Uterus (tissue), 4 donors: Measurements from ENCODE around the gene UNC45B. TPM values are rescaled to one million over a fixed set of nuclear protein-coding genes. Genes with fewer than 3 reads are reported as not detected.
"Not testable (repeated sequence)": the region's sequence is repeated elsewhere in the genome, so short reads cannot be mapped to it uniquely, and the experiment has no call there.

Experiments used
- DNase-seq, 2 donors: peaks; one replicate each; pipeline ENCODE4 v3.0.0-alpha.2; 2019 to 2020
- H3K27ac ChIP-seq, 2 donors: fragments of 200-600 bp; sonication (generic); 1 replicate in 1 of 2; 2 replicates in 1 of 2; pipeline ENCODE4 v1.5.1; 2016 to 2018
- H3K27me3 ChIP-seq, 2 donors: fragments of 200-600 bp; sonication (generic); one replicate each; pipeline ENCODE4 v1.5.1; 2018 to 2019; ENCODE audit warnings: control low read depth in 1 of 2
- H3K36me3 ChIP-seq, 2 donors: fragments of 200-600 bp; sonication (generic); one replicate each; pipeline ENCODE4 v1.5.1; 2019; ENCODE audit warnings: control low read depth in 1 of 2
- H3K4me1 ChIP-seq, 2 donors: fragments of 200-600 bp; sonication (generic); one replicate each; pipeline ENCODE4 v1.5.1; 2018 to 2019; ENCODE audit warnings: control low read depth in 1 of 2
- H3K4me3 ChIP-seq, 2 donors: fragments of 200-600 bp; sonication (generic); 1 replicate in 1 of 2; 2 replicates in 1 of 2; pipeline ENCODE4 v1.5.1; 2018 to 2019; ENCODE audit warnings: mild to moderate bottlenecking in 1 of 2
- H3K9me3 ChIP-seq, 2 donors: fragments of 200-600 bp; sonication (generic); one replicate each; pipeline ENCODE4 v1.5.1; 2019; ENCODE audit warnings: control low read depth in 1 of 2
- POLR2A ChIP-seq, 2 donors: fragments of 450-650 bp; IDR thresholded peaks; one replicate each; pipeline ENCODE4 v1.6.1; 2016; ENCODE audit warnings: antibody characterized with exemption in 2 of 2, mild to moderate bottlenecking in 1 of 2, moderate library complexity in 1 of 2
- intact Hi-C: fragments of 100-400 bp; cut with DNase I; formaldehyde crosslinking; loops from one replicate; pipeline ENCODE4 v1.15.1; 2023; ENCODE audit warnings: low total_unique reads
- total RNA-seq, 4 donors: library from RNA; depleted of rRNA in 3 of 4; stranded (reverse); fragments of >200 nt in 3 of 4; gene quantifications; one replicate each; pipeline versions ENCODE4 v1.1.0 to v1.2.4, GENCODE V29; 2014 to 2023
- TF ChIP-seq, protein P1 (sequence below), 4 experiments: fragments of 200-600 bp in 2 of 4; fragments of 450-650 bp in 2 of 4; sonication (generic) in 2 of 4; IDR thresholded peaks; one replicate each; pipeline ENCODE4 v1.5.1; 2016 to 2019; ENCODE audit warnings: antibody characterized with exemption in 4 of 4, mild to moderate bottlenecking in 2 of 4, moderate library complexity in 1 of 4
- donor health status: DM: yes; HTN: yes; CAD: no.

UNC45B gene
- total RNA-seq, 4 donors from 2014 or later: 0.21 to 0.55 TPM; not detected in 2

DNA sequence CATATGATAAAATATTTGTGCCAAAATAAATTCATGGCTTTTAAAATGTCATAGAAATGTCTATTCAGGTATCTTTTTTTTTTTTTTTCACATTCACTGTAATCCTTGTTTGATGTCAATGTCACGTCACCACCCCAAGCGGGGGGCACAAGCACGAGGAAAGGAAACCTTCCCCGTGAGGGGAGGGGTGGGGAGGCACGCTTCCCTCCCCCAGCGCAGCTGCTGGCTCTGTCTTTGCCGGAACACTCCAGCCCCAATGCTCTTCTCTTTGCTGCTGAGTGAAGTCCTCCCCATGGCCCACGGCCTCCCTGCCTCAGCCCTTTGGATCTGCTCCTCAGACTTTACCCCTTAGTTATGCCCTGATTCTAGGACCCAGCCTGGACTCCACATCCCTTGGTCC, 45.1 kb downstream of the UNC45B start:
- TF ChIP-seq, protein P1, sequence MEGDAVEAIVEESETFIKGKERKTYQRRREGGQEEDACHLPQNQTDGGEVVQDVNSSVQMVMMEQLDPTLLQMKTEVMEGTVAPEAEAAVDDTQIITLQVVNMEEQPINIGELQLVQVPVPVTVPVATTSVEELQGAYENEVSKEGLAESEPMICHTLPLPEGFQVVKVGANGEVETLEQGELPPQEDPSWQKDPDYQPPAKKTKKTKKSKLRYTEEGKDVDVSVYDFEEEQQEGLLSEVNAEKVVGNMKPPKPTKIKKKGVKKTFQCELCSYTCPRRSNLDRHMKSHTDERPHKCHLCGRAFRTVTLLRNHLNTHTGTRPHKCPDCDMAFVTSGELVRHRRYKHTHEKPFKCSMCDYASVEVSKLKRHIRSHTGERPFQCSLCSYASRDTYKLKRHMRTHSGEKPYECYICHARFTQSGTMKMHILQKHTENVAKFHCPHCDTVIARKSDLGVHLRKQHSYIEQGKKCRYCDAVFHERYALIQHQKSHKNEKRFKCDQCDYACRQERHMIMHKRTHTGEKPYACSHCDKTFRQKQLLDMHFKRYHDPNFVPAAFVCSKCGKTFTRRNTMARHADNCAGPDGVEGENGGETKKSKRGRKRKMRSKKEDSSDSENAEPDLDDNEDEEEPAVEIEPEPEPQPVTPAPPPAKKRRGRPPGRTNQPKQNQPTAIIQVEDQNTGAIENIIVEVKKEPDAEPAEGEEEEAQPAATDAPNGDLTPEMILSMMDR (IDR thresholded peaks at IDR 0.05): no peak
- TF ChIP-seq POLR2A (IDR thresholded peaks at IDR 0.05): no peak
- Histone ChIP-seq H3K27me3 (no peaks in the 10 kb centered on the region), H3K4me1 (no peaks in the 10 kb centered on the region), H3K9me3 (no peaks in the 10 kb centered on the region), H3K36me3 (no peaks in the 10 kb centered on the region), H3K4me3 (no peak overlapping the region), H3K27ac (no peak overlapping the region)
- no peak for DNase-seq
- intact Hi-C loops: no loop called here

DNA sequence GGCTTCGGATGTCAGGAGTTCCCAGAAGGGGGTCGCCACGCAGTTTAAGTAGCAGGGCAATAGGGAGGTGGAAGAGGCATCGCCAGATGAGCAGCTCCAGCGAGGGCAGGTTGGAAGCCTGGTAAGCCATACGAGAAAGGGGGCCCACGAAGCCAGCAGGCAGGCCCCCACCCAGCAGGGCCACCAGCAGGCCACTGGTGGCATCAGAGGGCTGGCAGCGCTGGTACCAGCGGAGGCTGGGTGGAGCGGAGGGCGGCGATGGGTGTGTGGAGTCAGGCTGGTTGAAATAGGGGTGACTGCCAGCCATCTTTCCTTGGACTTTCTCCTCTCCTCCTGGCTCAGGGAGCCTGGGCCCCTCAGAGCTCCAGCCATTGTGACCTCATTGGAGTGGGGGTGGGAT, 46.4 kb downstream of the UNC45B start, which contains the start of gene SLC35G3:
SLC35G3 (minus strand) TSS at position 393 of the 400 bp plus-strand sequence; CDS start at position 307, 86 bp downstream.
- H3K27me3 ChIP-seq, DNase-seq, H3K9me3 ChIP-seq, H3K4me1 ChIP-seq, H3K36me3 ChIP-seq, intact Hi-C loops, H3K27ac ChIP-seq, H3K4me3 ChIP-seq: not testable (repeated sequence)

DNA sequence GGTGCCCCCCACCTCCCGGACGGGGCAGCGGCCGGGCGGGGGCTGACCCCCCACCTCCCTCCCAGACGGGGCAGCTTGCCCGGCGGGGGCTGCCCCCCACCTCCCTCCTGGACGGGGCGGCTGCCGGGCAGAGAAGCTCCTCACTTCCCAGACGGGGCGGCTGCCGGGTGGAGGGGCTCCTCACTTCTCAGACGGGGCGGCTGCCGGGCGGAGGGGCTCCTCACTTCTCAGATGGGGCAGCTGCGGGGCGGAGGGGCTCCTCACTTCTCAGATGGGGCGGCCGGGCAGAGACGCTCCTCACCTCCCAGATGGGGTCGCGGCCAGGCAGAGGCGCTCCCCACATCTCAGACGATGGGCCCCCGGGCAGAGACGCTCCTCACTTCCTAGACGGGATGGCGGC, 47.4 kb downstream of the UNC45B start:
- H3K36me3 ChIP-seq, DNase-seq, intact Hi-C loops, H3K27ac ChIP-seq, H3K9me3 ChIP-seq, H3K4me3 ChIP-seq, H3K4me1 ChIP-seq, H3K27me3 ChIP-seq: not testable (repeated sequence)

DNA sequence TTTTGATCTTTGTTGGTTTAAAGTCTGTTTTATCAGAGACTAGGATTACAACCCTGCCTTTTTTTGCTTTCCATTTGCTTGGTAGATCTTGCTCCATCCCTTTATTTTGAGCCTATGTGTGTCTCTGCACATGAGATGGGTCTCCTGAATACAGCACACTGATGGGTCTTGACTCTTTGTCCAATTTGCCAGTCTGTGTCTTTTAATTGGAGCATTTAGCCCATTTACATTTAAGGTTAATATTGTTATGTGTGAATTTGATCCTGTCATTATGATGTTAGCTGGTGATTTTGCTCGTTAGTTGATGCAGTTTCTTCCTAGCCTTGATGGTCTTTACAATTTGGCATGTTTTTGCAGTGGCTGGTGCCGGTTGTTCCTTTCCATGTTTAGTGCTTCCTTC, 55.0 kb downstream of the UNC45B start:
- DNase-seq, intact Hi-C loops, H3K4me3 ChIP-seq: not testable (repeated sequence)

DNA sequence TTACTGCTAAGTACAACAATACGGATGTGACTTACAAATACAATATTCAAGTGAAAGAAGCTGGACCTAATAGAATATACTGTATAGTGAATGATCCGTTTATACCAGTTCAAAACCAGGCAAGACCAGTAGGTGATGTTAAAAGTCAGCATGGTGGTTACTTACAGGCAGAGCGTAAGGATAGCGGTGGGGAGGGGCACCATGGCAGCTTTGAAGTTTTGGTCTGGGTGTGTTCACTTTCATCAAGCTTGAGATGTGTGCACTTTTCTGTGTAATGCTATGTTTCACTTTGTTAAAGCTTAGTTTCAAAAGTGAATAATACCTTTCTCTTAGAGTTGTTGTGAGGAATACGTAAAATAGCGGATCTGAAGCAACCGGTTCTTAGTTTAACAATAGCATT, 63.1 kb downstream of the UNC45B start:
- no peaks in the 10 kb centered on the region for H3K9me3 ChIP-seq
- no peak for TF ChIP-seq POLR2A (IDR thresholded peaks at IDR 0.05)
- TF ChIP-seq, protein P1 (IDR thresholded peaks at IDR 0.05): no peak
- intact Hi-C loops: no loop called here
- DNase-seq: no peak
- H3K36me3 ChIP-seq: no peaks in the 10 kb centered on the region
- H3K27ac ChIP-seq: no peak overlapping the region
- H3K27me3 ChIP-seq: no peaks in the 10 kb centered on the region
- H3K4me3 ChIP-seq: no peak overlapping the region
- H3K4me1 ChIP-seq: no peaks in the 10 kb centered on the region

More for the DNA sequence above, 55.0 kb downstream of the UNC45B start:
- H3K27ac ChIP-seq, H3K36me3 ChIP-seq, H3K9me3 ChIP-seq, H3K4me1 ChIP-seq, H3K27me3 ChIP-seq: not testable (repeated sequence)

DNA sequence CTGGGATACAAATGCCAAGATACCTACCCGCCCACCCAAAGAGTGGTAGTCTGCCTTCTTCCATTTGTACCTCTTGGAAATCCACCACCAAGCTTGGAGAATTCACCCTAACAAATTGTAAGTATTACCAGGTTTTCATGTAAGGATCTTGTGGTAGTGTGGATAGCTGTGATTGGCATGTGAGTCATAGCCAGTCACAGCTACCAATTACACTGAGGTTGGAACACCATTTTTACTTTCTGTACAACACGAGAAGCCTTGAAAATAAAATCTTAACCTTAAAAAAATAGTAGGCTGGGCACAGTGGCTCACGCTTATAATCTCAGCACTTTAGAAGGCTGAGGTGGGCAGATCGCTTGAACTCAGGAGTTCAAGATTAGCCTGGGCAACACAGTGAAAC, 65.1 kb downstream of the UNC45B start:
- intact Hi-C loops: no loop called here
- Histone ChIP-seq H3K27me3 (no peaks in the 10 kb centered on the region), H3K27ac (no peak overlapping the region), H3K4me1 (no peaks in the 10 kb centered on the region), H3K4me3 (no peak overlapping the region), H3K9me3 (no peaks in the 10 kb centered on the region), H3K36me3 (no peaks in the 10 kb centered on the region)
- TF ChIP-seq POLR2A (IDR thresholded peaks at IDR 0.05): no peak
- TF ChIP-seq, protein P1 (IDR thresholded peaks at IDR 0.05): no peak
- no peak for DNase-seq

DNA sequence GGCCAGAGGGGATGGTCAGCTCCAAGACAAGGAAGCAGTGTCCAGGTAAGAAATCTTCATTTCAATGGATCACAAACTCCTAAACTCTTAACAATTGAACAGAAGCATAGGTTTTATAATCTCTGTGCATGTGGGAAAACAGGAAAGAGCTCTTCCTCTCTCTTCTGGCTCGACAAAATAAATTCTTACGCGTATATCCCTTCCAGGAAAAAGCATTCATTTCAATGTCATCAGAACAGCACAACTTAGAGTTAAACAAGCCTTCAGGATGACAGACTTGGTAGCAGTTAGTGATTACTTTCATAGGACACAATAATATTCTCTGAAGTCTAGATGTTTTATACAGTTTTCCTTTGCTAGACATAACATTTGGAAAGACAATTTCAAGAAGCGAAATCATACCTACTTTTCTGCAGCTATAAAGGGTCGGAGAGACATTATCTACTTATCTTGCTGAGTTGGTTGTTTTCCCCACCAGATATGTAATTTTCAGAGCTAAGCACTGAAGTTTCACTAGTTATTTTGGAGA, 65.9 kb downstream of the UNC45B start:
- no peak overlapping the region for H3K4me3 ChIP-seq
- no peaks in the 10 kb centered on the region for H3K27me3 ChIP-seq
- no peaks in the 10 kb centered on the region for H3K36me3 ChIP-seq
- intact Hi-C loops: no loop called here
- H3K27ac ChIP-seq: peak overlapping the region in 1 of 2 donors; percentile 17
- no peaks in the 10 kb centered on the region for H3K4me1 ChIP-seq
- no peaks in the 10 kb centered on the region for H3K9me3 ChIP-seq
- TF ChIP-seq POLR2A (IDR thresholded peaks at IDR 0.05): no peak
- TF ChIP-seq, protein P1 (IDR thresholded peaks at IDR 0.05): no peak
- DNase-seq: no peak
